Inflammatory macrophage (primary cell): ENCODE results near the gene GRAMD4.

Source experiments
- DNase-seq, 2 donors: peaks; one replicate each; pipeline ENCODE4 v3.0.0-alpha.2; 2020 to 2022

Gene GRAMD4

DNA sequence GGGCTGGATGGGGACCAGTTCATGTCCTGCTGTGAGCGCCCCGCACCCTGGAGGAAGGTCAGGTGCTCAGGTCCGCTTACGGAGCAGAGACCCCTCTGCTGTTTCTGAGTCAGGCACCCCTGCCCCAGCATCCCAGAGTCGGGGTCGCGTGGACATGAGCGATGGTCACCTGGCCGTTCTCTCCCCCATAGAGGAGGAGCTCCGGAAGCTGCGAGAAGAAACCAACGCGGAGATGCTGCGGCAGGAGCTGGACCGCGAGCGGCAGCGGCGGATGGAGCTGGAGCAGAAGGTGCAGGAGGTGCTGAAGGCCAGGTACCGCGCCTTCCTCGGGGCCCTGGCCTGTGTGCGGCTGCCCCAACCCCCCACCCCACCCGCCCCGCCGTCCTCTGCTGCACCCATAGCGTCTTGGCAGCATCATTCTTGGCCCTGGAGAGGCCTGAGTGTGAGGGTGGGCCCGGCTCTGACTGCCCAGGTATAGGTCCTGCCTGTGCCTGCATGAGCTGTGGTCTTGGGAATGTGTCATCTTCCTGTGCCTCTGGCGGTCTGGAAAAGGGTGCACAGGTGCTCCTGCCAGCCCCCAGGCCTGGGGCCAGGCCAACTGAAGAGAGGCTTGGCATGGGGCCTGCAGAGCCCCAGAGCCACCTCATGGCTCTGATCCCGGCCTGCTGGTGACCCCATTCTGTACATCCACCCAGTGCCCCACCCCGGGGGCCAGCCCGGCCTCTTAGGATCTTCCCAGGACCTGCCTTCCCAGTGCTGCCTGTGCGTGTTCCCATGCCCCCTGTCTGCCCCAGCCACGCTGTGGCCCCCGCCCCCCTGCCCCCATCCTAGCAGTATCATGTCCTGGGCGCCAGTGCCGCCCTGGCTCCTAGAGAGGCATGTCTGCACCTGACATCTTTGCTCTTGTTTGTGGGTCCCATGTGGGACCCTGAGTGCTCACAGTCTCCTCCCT is 38.1 kb downstream of the GRAMD4 start:
- DNase-seq = no peak

DNA sequence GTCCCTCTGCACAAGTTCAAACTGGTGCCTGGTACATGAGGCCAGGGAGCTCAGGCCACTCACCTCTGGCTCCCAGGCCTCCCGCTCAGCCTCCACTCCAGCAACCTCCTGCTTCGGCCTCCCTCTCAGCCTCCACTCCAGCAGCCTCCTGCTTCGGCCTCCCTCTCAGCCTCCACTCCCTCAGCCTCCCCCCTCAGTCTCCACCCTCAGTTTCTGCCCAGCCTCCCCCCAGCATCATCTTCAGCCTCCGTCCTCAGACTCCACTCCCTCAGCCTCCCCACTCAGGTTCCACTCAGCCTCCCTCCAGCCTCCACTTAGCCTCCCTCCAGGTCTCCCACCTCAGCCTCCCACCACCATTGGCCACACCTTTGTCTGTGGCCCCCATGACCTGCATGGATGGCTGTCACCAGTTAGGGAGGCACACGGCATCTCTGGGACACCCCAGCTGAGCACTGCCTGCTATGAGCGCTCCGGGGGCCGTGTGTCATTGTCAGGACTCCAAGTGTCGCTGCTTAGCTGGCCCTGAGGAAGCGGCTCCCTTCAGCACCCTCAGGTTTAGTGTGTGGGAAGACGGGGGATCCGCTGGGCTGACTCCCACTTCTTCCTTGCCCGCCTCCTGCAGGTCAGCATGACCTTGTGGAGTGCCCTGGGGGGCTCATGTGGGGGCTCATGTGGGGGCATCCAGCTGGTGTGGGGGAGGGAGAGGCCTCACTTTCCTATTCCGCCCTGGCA is 39.0 kb downstream of the GRAMD4 start:
- DNase-seq = no peak

DNA sequence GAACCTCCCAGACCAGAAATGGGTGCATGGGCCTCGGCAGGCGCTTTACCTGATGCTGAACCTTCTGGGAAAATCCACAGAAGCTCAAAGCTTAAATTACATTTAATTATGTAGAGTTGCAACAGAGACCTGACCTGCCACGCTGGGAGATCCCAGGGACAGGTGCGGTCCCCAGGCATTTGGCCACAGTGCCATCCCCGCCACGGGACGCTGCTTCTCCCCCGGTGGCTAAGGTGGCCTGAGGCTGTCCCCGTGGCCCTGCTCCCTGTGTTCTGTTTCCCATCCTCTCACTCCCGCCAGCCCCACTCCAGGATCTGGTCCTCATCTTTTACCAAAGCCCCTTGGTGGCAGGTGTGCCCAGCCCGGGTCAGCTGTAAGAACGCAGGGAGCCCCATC is 39.6 kb downstream of the GRAMD4 start:
- no peak for DNase-seq

DNA sequence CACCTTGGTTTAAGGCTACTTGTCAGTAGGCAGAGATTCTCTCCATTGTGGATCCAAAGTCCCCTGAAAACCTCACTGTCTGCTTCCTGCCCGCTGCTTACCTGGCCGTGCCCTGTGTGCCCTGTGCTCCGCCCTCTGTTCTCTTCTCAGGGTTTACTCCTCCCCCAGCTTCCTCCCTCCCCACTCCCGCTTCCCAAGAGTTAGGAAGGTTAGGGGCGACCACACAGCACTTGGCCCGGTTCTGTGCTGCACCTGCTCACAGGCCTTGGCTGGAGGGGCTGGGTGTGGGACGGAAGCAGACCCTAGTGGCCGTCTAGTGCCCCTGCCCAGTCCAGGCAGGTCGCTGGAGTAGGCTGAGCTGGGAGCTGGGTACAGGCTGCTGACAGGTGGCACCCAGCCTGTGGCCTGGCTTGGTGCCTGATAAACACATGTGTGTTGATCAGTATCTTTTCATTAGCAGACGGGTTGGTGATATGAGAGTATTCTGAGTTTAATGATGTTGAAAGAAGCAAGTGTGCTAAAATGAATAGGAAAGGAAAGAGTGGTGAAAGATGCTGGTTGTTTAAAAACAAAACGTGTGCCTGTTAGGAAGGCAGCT is 40.5 kb downstream of the GRAMD4 start:
- no peak for DNase-seq

DNA sequence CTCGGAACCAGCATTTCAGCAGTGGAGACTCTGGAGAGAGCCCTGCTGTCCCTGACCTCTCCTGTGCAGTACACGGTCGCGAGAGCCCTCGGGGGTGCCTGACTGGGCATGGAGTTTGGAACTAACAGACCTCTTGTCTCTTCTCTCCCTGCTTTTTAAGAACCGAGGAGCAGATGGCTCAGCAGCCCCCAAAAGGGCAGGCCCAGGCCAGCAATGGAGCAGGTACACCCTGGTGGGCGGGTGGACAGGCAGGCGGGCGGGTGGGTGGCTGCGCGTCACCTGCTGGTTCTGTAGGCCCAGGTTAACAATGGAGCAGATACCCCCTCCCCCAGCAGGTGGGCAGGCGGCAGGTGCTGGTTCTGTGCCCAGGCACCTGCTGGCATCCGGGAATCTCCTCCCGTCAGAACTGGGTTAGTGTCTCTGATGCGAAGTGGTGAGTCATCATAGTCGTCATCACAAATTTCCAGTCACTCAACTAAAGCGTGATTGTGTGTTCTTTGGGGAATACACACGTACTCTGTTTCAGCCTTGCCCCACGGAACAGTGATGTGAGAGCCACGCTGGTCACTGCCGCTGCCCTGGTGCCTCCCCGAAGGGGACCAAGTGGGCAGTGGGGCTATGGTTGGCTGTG is 41.1 kb downstream of the GRAMD4 start:
- no peak for DNase-seq

DNA sequence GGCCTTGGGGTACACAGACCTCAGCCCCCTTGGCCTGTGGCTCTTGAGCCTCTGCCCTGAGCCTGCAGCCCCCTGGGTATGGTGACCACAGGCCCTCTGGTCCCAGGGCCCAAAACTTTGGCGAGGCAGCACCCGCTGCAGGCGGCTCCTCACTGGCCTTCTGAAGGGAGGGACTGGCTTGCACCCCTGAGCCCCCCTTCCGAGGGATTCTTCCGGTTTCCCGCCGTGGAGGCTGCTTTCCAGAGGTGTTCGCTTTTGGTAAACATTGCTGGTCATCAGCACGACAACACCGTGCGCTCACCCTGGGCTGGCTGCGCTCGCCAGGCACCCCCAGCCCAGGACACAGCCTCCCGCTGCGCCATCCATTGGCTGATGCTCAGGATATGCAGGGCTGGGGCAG is 42.0 kb downstream of the GRAMD4 start:
- DNase-seq = no peak

DNA sequence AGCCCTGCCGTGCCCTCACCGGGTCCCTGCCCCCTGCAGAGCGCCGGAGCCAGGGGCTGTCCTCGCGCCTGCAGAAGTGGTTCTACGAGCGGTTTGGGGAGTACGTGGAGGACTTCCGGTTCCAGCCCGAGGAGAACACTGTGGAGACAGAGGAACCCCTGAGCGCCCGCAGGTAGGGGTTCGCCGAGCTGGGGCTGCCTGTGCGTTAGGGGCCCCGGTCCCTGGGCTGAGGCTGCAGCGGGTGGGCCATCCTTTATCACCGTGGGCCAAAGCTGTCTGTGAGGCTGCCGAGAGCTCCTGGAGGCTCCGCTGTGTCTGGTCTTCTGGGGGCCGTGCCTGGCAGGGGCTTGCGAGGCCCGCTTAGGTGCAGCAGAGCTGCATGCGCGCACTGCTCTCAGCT is 42.8 kb downstream of the GRAMD4 start:
- DNase-seq = no peak

DNA sequence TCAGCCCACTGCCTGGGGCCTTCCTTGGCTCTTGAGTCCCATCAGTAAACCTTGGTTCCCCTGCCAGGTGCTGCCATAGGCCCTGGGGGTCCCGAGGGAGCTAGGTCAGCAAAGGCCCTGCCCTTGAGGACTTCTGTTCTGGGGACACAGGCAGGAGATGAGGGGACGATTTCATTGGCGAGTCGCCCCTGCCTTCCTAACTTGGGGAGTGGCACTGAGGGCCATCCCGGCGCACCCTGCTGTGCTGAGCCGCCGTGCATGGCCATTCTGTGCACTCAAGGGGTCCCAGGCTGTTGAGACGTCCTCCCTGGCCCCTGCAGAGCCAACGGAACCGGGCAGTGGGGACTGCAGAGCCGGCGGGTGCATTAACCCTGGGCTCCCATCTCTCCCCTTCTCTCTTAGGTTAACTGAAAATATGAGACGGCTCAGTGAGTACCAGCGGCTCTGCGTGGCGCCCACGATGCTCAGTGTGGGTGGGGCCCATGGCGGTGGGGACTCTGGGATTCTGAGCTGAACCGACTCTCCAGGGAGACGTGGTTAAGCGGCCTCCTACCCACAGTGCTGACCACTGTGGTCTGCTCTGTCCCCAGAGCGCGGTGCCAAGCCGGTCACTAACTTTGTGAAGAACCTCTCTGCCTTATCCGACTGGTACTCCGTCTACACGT is 43.4 kb downstream of the GRAMD4 start:
- no peak for DNase-seq

DNA sequence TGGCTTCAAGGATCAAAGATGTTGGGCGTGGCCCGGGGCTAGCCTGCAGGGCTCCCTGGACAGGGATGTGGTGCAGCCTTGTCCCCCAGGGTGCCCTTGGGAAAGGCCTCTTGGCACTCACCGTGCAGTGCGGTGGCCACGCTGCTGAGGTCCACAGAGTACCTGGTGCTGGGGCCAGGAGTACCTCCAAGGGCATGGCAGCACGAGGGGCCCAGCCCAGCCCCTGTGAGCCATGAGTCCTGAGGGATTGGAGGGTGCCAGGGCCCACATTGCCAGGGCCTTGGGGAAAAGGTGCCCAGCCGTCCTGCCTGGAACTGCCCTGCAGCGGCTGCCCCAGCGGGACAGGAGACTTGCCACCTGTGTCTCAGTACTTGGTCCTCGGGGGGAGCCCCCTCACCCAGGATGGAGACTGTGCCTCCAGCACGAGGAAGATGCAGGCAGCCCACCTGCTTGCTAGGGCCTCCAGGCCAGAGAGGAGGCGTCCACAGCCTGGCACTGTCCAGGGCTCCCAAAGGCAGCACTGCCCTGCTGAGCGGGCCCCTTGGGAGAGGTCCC is 44.2 kb downstream of the GRAMD4 start:
- no peak for DNase-seq

DNA sequence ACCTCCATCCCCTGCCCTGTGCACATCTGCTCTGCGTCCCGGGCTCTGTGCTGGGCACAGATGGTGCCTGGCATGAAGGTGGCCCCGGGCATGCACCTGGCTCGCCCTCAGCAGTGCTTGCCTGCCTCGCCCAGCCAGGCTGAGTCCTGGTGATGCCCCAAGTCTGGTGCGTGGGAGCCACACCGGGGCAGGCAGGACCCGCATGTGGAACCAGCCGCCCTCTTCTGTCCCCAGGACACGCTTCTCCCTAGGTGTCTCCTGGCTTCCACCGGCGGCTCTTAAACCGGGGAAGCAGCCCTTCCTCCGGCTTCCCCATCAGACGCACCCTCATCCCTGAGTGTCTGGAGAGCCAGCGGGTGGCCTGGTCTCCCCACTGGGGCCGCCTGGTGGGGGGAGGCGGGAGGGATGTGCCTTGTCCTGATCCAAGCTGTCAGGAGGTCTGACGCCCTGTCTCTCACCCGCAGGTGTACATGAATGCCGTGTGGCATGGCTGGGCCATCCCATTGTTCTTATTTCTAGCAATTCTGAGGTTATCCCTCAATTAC is 45.0 kb downstream of the GRAMD4 start:
- no peak for DNase-seq

DNA sequence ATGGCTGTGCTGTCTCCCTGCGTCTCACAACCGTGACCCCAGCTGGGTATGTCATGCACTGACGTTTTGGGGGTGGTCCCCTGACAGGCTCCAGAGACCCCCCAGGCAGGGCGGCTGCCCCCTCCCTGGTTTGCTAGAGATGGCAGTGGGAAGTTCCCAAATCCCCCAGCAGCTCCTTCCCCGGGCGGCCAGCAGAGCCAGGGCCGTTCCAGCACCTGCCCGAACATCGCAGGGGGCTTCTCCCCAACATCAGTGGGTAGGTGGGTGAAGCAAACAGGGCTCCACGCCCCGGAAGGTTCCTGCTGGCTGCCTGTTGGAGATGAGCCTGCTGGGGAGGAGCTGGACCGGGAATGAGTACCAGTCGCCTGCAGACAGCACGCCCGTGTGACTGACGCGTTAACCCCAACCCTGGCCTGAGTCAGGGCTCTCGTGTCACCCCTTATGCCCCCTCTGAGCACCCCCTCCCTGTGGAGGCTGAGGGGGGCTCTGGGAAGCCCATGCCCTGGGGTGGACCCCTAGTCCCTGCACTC is 45.6 kb downstream of the GRAMD4 start:
- no peak for DNase-seq

DNA sequence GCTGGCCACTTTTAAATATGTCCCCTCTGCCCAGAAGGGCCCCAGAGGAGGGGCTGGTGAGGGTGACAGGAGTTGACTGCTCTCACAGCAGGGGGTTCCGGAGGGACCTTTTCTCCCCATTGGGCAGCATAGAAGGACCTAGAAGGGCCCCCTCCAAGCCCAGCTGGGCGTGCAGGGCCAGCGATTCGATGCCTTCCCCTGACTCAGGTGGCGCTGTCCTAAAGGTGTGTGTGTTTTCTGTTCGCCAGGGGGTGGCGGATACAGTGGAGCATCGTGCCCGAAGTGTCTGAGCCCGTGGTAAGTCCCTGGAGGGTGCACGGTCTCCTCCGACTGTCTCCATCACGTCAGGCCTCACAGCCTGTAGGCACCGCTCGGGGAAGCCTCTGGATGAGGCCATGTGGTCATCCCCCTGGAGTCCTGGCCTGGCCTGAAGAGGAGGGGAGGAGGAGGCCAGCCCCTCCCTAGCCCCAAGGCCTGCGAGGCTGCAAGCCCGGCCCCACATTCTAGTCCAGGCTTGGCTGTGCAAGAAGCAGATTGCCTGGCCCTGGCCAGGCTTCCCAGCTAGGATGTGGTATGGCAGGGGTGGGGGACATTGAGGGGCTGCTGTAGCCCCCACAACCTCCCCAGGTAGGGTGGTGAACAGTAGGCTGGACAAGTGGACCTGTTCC is 46.5 kb downstream of the GRAMD4 start:
- DNase-seq = no peak

DNA sequence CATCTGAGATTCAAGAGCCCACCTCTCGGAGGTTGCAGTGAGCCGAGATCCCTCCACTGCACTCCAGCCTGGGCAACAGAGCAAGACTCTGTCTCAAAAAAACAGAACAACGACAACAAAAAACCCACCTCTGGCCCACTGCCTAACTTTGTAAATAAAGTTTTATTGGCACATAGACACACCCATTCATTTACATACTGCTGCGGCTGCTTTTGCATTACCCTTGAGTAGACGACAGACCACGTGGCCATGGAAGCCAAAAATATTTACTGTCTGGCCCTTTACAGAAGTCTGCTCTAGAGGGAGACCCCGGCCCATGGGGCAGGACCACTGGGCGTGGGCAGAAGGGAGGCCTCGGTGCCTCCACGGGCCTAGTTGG is 47.0 kb downstream of the GRAMD4 start:
- no peak for DNase-seq

DNA sequence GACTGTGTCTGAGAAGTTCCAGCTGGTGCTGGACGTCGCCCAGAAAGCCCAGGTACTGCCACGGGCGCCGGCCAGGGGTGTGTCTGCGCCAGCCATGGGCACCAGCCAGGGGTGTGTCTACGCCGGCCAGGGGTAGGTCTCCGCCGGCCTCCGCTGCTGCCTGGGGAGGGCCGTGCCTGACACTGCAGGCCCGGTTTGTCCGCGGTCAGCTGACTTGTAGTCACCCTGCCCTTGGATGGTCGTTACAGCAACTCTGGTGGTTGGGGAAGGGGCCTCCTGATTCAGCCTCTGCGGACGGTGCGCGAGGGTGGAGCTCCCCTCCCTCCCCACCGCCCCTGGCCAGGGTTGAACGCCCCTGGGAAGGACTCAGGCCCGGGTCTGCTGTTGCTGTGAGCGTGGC is 47.9 kb downstream of the GRAMD4 start:
- no peak for DNase-seq

DNA sequence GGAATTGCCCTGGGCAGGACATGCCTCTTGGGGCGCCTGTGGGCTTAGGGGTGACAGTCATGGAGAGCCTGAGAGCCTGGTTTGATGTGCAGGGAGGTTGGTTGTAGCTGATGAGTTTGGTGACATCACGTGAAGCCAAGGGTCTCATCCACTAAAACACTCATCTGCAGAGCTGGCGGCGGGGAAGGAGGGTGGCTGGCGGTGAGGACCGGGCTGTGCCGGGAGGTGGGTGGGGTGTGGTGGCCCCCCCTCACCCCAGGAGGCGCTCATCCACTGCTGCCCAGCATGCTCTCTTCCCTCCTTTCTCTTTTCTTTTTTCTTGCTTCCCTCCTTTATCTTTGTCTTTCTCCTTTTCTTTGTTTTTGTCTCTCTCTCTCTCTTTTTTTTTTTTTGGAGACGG is 49.0 kb downstream of the GRAMD4 start:
- no peak for DNase-seq

DNA sequence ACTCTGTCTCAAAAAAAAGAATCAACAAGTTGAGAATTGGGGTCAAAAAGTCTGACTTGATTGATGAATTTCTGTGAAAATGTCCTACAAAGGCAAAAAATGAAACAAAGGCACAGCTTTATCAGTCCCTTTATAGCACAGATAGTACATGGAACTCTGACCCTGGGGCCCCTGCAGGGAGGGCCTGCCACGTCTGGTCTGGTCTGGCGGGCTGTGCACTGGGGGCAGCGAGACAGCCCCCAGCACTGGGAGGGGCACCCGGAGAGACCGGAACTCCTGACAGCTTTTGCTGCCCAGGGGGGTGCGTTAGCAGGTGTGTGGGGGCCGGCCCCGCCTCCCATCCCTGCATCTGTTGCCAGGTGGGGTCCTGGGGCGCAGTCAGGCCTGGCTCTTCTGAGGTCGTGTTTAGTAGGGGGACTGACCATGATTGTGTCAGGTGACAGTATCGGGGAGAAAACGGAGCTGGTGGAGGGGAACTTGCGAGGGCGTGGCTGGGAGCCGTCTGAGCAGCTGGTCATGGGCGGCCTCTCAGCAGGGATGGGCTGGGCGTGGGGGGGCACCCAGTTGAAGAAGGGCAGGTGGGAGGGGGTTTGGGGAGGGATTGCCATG is 51.7 kb downstream of the GRAMD4 start:
- no peak for DNase-seq

DNA sequence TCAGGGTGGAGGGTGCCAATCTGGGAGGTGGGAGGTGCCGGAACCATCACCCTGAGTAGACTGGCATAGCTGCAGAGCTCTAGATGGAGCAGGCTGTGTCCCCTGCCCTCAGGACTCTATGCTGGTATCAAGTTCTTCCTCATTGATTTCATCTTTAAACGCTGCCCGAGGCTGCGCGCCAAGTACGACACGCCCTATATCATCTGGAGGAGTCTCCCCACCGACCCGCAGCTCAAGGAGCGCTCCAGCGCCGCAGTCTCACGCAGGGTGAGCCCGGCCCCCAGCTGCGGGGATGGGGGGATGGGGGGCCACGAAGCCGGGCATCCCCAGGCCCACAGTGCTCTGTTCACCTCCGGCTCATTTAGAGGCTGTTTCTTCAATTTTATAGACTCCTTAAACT is 52.5 kb downstream of the GRAMD4 start:
- no peak for DNase-seq

DNA sequence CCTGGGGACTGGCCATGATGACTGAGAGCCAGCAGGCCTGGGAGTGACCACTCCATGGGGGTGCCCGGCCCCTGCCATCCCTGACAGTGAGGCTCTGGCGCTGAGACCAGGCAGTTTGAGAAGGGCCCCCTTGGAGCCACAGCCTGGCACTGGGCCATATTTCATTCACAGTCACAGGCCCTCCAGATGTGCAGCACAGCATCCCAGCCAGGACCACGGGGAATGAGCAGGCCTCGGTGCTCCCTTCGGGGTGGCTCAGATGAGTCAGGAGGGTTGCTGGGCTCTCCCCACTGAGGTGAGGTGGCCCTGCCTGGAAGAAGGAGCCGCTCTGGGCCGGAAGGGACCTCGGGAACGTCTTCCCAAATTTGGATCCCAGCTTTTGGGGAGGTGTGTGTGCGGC is 53.0 kb downstream of the GRAMD4 start:
- no peak for DNase-seq

DNA sequence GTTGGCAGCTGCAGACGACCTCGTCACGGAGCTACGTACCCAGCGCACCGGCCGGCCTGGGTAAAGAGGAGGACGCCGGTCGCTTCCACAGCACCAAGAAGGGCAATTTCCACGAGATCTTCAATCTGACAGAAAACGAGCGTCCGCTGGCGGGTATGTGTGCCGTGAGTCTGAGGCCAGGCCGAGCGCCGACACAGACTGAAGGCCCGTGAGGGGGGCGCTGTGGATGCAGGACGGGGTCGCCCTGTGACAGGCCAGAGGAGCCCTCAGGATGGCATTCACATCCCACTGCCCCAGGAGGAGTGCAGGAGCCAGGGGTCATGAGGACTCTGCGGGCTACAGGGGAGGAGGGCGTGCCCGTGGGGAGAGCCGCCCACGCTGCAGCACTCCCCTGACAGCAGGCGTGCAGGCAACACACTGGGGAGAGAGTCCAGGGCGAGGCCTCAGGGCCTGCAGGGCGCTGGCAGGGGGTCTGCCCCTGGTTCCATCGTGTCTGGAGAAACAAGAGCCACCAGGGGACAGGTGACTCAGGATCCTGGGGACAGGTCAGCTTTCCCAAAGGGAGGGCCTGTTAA is 53.6 kb downstream of the GRAMD4 start:
- peak in 1 of 2 donors; percentile 13 for DNase-seq

DNA sequence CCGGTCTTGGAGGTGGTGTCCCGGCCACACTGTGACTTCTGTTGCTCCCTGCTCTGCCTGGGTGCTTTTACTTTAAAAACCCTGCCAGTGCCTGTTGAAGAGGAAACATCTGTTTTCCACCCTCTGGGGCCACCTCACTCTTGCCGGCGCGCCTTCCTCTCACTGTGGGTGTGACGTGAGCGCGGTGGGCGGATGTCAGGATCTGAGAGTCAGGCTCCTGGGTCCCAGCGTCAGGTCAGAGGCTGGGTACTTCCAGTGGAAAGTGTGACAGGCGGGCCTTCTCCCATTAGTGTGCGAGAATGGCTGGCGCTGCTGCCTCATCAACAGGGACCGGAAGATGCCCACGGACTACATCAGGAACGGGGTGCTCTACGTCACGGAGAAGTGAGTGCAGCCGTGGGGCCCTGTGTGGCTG is 54.2 kb downstream of the GRAMD4 start:
- peak; percentile 53 to 70 for DNase-seq
